HT1080 (cell line): ENCODE measurements around the gene MND1. TPM values are rescaled to one million over a fixed set of nuclear protein-coding genes. Genes with fewer than 3 reads are reported as not detected.
"Not testable (repeated sequence)": the region's sequence is repeated elsewhere in the genome, so short reads cannot be mapped to it uniquely, and the experiment has no call there.

Source experiments
- DNase-seq: peaks from one replicate; pipeline ENCODE4 v3.0.0-alpha.2; 2015; ENCODE audit warnings: low read depth
- small RNA-seq: library from RNA; depleted of rRNA; stranded (forward); fragments of <200 nt; gene quantifications from one replicate; pipeline ENCODE3, GENCODE V24; 2014
- total RNA-seq: library from RNA; depleted of rRNA; stranded (reverse); fragments of >200 nt; shearing (Covaris generic); gene quantifications from 2 replicates; pipeline ENCODE4 v1.2.3, GENCODE V29; 2014; rRNA removed

MND1 gene
- total RNA-seq, 1 experiment from 2014 or later, result 18.8 TPM

- no peak for DNase-seq
Observed at GRCh38 chr4:153438916-153439756, 94.6 kb downstream of the MND1 start.

DNA sequence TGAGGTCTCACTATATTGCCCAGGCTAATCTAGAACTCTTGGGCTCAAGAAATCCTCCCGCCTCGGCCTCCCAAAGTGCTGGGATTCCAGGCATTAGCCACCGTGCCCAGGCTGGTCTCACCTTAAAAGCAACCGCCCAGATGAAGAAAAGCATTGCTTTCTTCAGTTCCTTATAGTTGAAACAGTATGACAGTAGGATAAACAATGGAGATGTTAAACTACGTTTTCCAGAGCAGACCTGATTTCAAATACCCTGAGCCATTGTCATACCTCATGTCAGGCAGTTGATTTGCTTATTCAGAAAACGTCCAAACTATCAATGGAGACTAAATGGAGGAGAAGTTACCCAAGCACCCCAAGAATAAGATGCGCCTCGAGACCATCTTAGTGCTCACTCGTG, 95.3 kb downstream of the MND1 start:
- DNase-seq, result no peak

GRCh38 chr4:153440475-153440874, 96.0 kb downstream of the MND1 start:
- no peak for DNase-seq

- no peak for DNase-seq
Observed at GRCh38 chr4:153447175-153447905, 102.9 kb downstream of the MND1 start.

- DNase-seq, result no peak
Observed at GRCh38 chr4:153448003-153448731, 103.7 kb downstream of the MND1 start.

- DNase-seq, result no peak
Observed at GRCh38 chr4:153449338-153449737, 104.8 kb downstream of the MND1 start.

DNA sequence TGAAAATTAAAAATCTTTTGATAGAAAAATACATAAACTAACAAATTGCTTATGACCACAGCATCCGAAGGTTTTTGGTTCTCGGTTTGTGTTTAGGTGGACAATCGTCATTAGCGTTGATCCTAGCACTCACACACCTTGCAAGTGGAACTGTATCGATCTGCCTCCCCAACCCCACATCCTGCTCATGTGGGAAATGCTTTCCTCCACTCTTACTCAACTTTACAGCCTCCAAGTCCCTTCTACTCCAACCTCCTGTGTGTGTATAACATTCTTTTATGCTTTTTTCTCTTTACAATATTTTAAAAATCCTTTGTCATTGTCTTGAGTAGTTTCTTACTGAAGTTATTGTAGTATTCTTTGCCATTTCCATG, 106.0 kb downstream of the MND1 start:
- no peak for DNase-seq

DNA sequence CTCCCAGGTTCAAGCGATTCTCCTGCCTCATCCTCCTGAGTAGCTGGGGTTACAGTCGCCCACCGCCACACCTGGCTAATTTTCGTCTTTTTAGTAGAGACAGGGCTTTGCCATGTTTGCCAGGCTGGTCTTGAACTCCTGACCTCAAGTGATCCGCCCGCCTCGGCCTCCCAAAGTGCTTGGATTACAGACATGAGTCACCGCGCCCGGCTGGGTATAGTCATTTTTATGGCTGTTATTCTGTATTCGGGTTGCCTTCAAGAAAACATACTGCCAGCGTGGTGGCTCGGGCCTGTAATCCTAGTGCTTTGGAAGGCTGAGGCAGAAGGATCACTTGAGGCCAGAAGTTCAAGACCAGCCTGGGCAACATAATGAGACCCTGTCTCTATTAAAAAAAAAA, 106.7 kb downstream of the MND1 start:
- peak; percentile 41 for DNase-seq

- no peak for DNase-seq
Observed at GRCh38 chr4:153451911-153452657, 107.6 kb downstream of the MND1 start.

- DNase-seq, result no peak
Observed at GRCh38 chr4:153452658-153453378, 108.3 kb downstream of the MND1 start.

- DNase-seq, result no peak
Observed at GRCh38 chr4:153453402-153453801, 108.9 kb downstream of the MND1 start.

DNA sequence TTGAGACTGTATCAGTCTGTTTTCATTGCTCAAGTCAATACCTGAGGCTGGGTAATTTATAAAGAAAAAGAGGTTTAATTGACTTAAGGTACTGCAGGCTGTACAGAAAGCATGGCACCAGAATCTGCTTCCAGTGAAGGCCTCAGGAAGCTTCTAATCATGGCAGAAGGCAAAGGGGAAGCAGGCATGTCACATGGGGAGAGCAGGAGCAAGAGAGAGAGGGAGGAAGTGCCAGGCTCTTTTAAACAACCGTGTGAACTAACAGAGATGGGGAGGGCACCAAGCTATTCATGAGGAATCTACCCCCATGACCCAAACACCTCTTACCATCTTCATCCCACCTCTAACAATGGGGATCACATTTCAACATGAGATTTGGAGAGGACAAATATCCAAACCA, 114.5 kb downstream of the MND1 start:
- no peak for DNase-seq

GRCh38 chr4:153461549-153461948, 117.1 kb downstream of the MND1 start:
- not testable (repeated sequence) for DNase-seq

DNA sequence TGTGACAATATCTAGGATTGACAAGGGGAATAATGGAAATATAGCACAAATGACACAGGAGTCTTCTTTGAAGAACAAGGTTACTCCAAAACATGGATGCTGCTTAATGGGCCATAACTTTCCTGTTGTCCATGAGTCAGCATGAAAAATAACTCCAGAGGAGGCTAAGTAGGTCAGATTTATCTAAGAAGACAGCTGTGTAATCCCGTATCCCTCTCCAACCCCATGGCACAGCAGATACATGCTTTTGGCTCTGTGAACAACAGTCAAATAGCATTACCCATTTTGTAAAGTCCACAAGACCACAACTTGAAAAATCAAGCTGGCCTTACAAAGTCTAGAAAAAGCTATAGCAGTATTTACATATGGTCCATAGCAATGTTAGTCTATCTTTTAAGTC, 119.6 kb downstream of the MND1 start:
- no peak for DNase-seq

Small RNAs within 50 kb of the gene (small RNA-seq; reads per million reads assigned to genes)
- gene RN7SL419P, result not detected

Other genes with a start within 250 kb of the MND1 start
- 19.0 and 28.0 TPM in 2 replicates for gene TRIM2, start 140.2 kb upstream of the MND1 start, total RNA-seq
- gene TMEM131L, start 121.7 kb downstream of the MND1 start, total RNA-seq, result 9.9 and 10.0 TPM in 2 replicates